HEK293T (cell line): ENCODE data around the gene LRRC8B.

ENCODE experiments used
- ARNT ChIP-seq: fragments of 450-650 bp; IDR thresholded peaks from 2 replicates; pipeline ENCODE4 v1.6.1; 2017; ENCODE audit warnings: mild to moderate bottlenecking
- FOXM1 ChIP-seq: fragments of 450-650 bp; IDR thresholded peaks from 2 replicates; pipeline ENCODE4 v1.6.1; 2017; ENCODE audit warnings: mild to moderate bottlenecking, borderline replicate concordance
- HDGF ChIP-seq: fragments of 450-650 bp; IDR thresholded peaks from 2 replicates; pipeline ENCODE4 v1.6.1; 2017; ENCODE audit warnings: antibody characterized with exemption, borderline replicate concordance
- L3MBTL2 ChIP-seq: fragments of 450-650 bp; conservative IDR thresholded peaks from 2 replicates; pipeline ENCODE4 v1.6.1; 2016; ENCODE audit warnings: mild to moderate bottlenecking
- SP1 ChIP-seq: fragments of 450-650 bp; IDR thresholded peaks from 2 replicates; pipeline ENCODE4 v1.6.1; 2017
- SUZ12 ChIP-seq: fragments of 450-650 bp; IDR thresholded peaks from 2 replicates; pipeline ENCODE4 v1.6.1; 2016; ENCODE audit warnings: mild to moderate bottlenecking

DNA sequence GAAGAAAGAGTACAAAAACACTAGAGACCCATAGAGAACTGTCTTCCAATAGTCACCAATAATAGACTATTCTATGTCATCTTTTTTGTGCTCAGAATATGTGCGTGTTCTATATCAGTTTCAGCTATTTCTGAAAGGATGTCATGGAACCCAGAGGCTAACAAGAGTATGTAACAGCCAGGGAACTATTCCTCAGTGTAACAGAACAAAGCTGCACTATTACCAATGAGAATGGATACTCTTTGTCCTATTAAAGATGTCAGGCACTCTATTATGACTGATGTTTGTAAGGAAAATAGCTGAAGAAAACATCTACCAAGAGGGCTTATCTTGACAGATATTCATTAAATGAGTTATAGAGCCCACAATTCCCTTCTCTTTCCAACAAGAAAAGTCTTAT, 99.7 kb downstream of the LRRC8B start:
- TF ChIP-seq HDGF (no peak), ARNT (no peak), FOXM1 (no peak), L3MBTL2 (no peak), SUZ12 (no peak), SP1 (no peak)
